HL-60/S4 treated with retinoic acid at 250 ng/mL for 4 days and 3 days (cell line): ENCODE results near the gene RNASEH2C.
"Not testable (repeated sequence)": the region's sequence is repeated elsewhere in the genome, so short reads cannot be mapped to it uniquely, and the experiment has no call there.

Experiments used
- in situ Hi-C: fragments of 300-500 bp; cut with MboI; formaldehyde crosslinking; loops from 2 replicates; pipeline ENCODE4 v1.7.0; 2022; ENCODE audit warnings: low sequenced_read_pairs

Gene RNASEH2C

DNA sequence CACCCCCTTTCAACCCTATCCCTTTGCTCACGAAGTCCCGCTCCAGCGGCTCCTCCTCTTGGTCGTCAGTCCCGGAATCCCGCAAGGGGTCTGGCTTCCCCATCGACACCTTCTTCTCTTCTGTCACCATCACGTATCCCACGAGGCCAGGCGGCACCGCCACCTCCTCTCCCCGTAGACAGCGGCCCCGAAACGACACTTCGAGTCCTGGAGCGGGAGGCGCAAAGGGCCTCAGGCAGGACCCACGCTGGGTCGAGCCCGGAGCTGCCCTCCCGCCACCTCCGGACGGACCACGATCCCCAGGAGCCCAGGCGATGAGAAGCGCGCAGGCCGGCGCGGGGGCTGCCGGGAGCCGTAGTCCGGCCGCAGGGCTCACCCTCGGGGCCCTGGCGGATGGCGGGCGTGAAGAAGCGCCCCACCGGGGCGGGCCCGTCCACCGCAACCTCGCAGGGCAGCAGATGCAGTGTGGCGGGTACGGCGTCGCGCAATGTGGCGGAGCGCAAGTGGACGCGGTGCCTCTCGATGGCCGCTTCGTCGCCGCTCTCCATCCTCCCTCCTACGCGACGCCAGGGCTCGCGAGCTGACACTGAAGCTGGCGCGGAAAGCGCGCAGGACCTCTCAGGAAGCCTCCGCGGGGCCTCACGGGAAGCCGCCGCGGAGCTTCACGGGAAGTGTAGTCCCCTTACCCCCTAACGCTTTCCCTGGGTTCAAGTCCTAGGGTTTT, at the start of gene RNASEH2C:
RNASEH2C (minus strand) TSS at position 588 of the 724 bp plus-strand sequence; CDS start at position 548, 40 bp downstream.
- in situ Hi-C loops, result loop anchor here (25.0 kb wide), 1 partner anchor 267 kb away; no protein-coding TSS in a partner anchor

DNA sequence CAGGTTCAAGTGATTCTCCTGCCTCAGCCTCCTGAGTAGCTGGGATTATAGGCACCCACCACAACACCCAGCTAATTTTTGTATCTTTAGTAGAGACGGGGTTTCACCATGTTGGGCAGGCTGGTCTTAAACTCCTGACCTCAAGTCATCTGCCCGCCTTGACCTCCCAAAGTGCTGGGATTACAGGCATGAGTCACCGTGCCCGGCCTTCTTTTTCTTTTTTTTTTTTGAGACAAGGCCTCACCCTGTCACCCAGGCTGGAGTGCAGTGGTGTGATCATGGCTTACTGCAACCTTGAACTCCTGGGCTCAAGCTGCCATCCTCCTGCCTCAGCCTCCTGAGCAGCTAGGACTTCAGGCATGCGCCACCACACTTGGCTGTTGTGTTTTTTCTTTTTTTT, 47.2 kb upstream of the RNASEH2C start:
- in situ Hi-C loops, result not testable (repeated sequence)

DNA sequence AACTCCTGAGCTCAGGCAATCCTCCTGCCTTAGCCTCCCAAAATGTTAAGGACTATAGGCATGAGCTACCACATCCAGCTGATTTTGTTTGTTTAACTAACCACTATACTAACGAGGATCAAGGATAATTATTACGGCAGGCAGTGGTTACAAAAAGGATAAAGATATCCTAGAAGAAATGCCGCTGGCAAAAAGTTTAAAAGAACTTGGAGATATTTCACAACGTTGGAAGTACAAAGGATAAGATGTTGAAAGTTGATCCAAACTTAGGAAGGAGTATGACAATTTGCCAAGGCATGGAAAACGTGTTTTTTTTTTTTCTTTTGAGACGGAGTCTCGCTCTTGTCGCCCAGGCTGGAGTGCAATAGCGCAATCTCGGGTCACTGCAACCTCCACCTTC, 46.8 kb upstream of the RNASEH2C start:
- in situ Hi-C loops, result no loop called here

DNA sequence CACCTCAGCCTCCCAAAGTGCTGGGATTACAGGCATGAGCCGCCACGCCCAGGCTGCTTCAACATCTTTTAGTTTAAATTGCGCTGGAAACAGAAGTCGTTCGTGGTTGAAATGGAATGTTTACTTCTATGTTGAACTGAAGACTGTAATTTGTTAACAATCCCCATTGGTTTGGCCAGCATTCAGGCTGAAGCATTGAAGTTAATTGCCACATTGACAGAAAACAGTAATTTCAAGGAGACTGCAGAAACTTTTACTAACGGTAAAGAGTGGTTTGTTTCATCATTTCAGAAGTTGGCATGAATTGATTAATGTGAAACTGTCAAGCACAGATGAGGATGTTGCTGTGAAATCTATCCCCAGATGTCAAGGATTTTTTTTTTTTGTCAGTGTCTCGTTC, 45.9 kb upstream of the RNASEH2C start:
- in situ Hi-C loops, result no loop called here

DNA sequence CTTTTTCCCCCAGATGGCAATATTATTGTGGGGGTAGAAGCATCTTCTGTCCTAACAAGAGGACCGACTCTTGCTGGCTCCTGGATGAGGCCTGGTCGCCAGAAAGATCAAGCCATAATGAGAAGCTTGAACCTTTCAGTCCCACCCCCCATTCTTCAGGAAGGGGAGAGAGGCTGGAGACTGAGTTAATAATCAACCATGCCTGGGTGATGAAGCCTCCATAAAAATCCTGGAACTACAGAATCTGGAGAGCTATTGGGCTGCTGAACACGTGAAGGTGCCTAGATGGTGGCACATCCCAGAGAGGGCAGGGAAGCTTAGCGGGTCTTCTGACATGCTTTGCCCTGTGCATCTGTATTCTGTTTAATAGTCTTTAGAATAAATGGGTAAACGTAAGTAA, 43.8 kb upstream of the RNASEH2C start:
- in situ Hi-C loops, result no loop called here

DNA sequence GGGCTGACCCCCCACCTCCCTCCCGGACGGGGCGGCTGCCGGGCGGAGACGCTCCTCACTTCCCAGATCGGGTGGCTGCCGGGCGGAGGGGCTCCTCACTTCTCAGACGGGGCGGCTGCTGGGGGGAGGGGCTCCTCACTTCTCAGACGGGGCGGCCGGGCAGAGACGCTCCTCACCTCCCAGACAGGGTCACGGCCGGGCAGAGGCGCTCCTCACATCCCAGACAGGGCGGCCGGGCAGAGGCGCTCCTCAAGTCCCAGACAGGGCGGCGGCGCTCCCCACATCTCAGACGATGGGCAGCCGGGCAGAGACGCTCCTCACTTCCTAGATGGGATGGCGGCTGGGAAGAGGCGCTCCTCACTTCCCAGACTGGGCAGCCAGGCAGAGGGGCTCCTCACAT, 42.2 kb upstream of the RNASEH2C start:
- in situ Hi-C loops, result not testable (repeated sequence)

DNA sequence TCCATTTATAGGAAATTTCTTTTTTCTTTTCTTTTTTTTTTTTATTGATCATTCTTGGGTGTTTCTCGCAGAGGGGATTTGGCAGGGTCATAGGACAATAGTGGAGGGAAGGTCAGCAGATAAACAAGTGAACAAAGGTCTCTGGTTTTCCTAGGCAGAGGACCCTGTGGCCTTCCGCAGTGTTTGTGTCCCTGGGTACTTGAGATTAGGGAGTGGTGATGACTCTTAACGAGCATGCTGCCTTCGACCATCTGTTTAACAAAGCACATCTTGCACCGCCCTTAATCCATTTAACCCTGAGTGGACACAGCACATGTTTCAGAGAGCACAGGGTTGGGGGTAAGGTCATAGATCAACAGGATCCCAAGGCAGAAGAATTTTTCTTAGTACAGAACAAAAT, 41.6 kb upstream of the RNASEH2C start:
- in situ Hi-C loops, result not testable (repeated sequence)

DNA sequence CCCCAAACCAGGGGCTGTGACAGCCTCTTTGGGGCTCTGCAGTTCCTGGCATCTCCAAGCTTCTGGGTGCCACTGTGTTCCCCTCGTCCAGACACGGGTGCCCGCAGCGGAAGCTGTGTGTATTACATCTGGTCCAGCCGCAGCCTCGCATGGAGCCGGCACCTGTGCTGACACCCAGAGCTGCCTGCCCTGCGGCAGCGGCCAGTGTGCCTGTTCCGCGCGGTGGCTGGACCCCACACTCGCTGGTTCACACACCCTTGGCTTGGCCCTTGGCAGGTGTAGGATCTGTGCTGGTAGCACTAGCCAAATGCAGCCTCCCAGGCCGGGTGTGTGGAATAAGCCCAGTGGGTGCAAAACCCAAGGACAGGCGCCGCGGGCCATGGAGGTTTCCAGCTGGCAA, 24.5 kb upstream of the RNASEH2C start:
- in situ Hi-C loops, result no loop called here

DNA sequence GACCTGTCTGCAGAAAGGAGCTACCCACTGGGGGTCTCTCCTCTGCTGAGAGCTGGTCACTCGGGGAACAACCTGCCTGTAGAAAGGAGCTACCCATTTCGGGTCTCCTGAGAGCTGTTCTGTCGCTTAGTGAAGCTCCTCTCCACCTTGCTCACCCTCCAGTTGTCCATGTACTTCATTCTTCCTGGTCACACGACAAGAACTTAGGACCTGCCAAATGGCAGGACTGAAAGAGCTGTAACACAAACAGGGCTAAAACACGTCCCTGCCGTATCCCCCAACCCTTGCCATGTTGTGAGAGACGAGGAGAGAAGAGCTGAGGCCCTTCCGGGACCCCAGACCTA, 24.1 kb upstream of the RNASEH2C start:
- in situ Hi-C loops, result no loop called here

DNA sequence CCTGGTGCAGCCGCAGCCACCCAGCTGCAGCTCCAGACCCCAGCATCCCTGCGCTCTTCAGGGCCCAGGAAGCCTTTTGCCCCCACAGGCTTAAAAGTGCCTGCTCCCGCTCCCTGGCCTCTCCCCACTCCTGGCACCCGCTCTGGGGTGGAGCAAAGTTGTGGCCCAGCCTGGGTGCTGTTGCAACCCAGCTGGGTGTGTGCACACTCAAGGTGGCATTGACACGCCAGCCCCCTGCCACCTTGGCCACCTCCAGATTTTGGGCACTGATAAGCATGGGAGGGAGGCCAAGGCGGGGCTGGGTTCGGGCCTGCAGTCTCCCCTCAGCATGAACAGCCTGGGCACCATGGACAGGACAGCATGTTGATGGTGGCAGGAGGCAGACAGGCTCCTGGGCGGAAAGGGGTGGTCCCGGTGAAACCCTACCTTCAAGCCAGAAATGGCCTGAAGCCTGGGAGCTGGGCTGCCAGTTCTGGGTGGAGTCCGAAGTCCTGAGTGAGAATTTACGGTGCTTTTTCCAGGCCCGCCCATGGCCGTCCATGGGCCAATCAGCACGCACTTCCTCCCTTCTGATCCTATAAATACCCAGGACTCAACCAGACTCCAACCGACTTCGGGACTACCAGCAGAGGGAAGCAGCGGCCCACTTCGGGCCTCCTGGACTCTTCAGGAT, 23.6 kb upstream of the RNASEH2C start:
- in situ Hi-C loops, result no loop called here

DNA sequence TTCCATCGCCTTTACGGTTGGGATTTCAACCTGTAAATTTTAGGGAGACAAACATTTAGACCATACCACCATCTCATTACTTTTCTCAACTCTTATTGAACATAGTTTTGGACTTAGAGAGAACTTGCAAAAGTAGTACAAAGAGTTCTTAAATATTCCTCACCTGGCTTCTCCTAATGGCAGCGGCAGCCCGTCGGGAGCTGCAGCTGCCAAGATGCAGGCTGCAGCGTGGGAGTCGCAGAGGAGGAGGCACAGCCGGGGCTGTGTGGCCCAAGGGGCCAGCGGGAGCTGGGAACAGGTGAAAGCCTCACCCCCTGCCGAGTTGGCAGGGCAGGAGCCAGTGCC, 23.1 kb upstream of the RNASEH2C start:
- in situ Hi-C loops, result no loop called here

DNA sequence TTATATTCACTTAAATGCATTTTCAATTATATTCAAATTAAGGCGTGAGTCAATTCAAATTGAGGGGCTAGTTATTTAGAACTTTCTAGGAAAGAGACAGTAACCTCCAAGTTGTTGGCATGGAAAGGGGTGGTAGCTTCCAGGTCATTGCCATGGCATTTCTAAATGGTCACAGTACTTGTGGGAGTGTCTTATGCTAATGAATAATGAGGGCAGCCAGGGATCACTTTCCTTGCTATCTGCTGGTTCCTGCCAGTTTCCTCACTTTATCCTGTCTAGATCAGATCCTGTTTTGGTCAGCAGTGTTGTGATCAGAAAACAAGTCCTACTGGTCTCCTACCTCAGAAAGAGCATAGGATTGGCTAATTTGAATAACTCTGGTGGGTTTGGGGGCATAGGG, 21.8 kb upstream of the RNASEH2C start:
- in situ Hi-C loops, result no loop called here

DNA sequence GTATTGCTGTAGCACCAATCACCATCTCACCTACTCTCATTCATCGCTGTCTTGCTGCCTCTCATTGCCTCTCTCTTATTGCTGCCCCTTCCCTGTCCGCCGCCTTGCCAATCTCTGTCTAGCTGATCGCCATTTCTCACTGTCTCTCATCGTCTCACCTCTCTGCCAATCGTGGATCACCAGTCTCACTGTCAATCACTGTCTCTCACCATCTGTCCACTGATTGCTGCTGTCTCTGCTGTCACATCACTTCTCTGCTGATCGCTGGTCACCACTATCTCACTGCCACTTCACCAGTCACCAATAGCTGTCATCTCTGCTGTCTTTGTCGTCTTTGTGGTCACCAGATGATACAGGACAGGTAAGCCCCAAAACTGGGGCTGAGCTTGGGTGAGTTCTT, 20.6 kb upstream of the RNASEH2C start:
- in situ Hi-C loops, result no loop called here

DNA sequence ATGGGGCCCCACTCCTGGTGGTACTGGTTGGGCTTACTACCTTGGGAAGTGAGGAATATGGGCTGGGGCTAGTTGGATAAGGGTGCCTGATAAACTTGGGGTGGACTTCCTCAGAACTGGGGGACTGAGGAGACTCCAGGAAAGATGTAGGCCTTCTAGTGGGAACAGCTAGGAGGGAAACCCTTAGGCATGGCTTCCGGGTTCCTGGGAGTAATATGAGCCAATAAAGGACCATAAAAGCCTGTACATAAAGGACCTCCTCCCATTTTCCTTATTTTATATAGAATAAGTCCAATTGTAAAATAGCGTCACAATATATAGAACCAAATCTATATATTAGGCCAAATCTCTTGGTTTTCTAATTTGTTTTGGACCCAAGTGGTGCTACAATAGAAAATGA, 18.4 kb upstream of the RNASEH2C start:
- in situ Hi-C loops, result no loop called here

DNA sequence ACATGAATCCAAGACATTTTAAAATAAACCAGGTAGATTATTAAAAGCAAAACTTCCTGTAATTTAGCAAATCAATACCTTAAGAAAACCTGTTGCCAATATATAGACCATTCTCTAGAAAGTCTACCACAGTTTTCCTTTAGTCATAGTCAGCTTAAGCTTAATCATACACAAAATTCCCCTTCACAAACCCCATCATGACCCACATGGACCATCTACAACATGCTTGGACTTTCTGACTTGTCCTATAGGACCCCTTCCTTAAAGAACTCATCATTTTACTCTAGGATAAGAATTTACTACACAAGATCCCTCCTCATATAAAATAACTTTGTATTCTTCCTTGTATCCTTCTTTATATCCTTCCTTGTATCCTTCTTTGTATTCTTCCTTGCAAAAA, 16.2 kb upstream of the RNASEH2C start:
- in situ Hi-C loops, result no loop called here

DNA sequence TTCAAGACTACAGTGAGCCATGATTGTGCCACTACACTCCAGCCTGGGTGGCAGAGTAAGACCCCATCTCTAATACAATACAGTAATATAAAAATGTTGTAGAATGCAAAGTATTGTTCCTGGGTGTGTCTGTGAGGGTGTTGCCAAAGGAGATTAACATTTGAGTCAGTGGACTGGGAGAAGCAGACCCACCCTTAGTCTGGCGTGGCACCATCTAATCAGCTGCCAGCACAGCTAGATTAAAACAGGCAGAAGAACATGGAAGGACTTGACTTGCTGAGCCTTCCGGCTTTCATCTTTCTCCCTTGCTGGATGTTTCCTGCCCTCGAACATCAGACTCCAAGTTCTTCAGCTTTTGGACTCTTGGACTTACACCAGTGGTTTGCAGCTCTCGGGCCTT, 14.5 kb upstream of the RNASEH2C start:
- in situ Hi-C loops, result not testable (repeated sequence)

DNA sequence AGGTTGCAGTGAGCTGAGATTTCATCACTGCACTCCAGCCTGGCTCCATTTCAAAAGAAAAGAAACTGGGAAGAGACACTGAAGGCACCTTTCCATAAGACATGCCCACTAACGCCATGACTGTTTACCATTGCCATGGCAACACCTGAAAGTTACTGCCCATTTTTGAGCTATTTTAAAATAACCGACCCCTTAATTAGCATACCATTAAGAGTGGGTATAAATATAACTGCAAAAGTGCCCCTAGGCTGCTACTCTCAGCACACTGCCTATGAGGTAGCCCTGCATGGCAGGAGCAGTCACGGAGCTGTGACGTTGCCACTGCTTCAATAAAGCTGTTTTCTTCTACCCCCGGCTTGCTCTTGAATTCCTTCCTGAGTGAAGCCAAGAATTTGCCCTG, 9.9 kb upstream of the RNASEH2C start:
- in situ Hi-C loops, result no loop called here

DNA sequence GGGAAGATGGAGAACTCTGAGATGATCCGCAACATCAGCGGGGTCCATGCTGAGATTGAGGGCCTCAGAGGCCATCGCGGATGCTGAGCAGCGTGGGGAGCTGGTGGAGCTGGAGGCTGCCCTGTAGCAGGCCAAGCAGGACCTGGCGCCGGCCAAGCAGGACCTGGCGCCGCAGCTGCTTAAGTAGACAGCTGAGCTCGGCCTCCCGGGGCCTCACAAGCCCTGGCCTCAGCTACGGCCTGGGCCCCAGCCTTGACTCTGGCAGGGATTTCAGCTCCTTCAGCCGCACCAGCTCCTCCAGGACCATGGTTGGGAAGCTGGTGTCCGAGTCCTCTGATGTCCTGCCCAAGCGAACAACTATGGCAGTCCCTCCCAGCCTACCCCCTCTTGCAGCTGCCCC, 7.3 kb upstream of the RNASEH2C start:
- in situ Hi-C loops, result no loop called here

DNA sequence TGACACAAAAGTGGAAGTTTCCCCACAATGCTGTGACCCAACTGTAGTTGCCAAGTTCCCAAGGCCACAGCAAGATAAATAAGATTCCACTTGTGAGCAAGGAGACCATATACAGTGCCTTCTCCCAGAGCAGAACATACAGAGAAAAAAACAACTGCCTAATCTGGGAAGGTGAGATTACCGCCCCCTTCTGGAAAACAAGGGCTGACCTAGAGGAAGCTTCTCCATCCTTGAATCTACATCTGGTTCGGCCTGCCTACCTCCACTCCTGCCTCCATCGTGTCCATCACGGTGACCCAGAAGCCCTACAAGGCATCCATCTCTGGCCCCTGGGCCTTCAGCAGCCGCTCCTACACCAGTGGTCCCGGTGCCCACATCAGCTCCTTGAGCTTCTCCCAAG, 6.1 kb upstream of the RNASEH2C start:
- in situ Hi-C loops, result no loop called here

DNA sequence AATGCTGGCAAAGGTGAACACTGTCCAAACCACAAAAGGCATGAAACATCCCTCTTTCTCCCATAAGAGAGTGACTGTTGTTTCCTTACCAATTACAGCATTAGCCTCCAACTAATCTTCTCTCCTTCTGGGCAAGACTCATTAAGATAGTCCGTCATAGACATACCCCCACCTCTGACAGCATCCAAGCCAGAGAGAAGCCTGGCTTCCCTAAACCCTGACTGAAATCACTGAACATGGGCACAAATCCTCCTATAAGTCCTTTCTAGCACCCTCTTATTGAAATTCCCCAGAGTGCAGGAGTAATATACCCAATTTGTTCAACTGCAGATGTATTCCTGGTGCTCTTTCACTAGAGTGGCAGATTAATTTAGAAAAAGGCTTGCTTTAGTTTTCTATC, 1.7 kb upstream of the RNASEH2C start:
- in situ Hi-C loops, result loop anchor here (25.0 kb wide), 1 partner anchor 265 kb away; no protein-coding TSS in a partner anchor

DNA sequence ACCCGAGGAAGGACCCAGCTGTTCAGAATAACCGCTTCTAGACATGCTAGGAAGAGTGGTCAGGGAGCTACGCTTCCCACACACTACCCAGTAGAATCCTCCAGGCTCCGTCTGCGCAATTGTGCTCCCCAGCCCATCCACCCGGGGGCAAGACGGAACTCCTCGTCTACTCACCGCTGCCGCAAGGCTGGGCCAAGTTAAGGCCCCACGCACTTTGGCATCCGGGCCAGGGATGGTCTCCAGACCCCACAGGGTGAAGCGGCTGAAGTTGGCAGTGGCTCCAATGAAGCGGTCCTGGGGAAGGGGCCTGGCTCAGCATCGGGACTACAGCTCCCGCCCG, 757 bp downstream of the RNASEH2C start:
- in situ Hi-C loops, result loop anchor here (25.0 kb wide), 1 partner anchor 267 kb away; no protein-coding TSS in a partner anchor

DNA sequence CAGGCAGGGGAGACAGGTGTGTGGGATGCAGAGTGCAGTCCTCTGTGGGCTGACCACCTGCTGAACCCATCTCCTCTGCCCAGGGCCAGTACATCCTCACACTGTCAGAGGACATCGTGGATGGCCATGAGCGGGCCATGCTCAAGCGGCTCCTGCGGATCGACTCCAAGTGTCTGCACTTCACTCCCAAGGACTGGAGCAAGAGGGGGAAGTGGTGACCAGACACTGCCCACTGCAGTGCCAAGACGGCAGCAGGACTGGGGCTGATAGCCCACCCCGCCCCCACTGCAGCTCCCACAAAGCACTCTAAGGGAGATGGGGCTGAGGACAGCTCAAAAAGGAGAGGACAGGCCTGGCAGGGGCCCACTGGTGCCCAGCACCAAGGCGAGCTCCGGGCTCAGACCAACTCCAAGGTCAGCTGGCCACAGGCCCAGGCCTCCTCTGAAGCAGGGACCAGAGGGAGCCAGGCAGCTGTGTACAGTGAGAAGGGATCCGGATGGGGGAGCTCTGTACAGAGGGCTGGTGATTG, 1.6 kb downstream of the RNASEH2C start:
- in situ Hi-C loops, result loop anchor here (25.0 kb wide), 1 partner anchor 268 kb away; no protein-coding TSS in a partner anchor
